AG10803 (cell line): Measurements from ENCODE around the gene AGR3.
A peak's percentile ranks its signal among the peaks of the same experiment; 100 is the strongest.

ENCODE experiments used
- DNase-seq: peaks from one replicate; pipeline ENCODE4 v3.0.0; 2010; ENCODE audit warnings: low read depth
- H3K4me3 ChIP-seq: 2 replicates; pipeline ENCODE4 v1.5.1; 2011; ENCODE audit warnings: mild to moderate bottlenecking, low read length, control low read depth
- CTCF ChIP-seq: conservative IDR thresholded peaks from 2 replicates; pipeline ENCODE4 v1.5.1; 2011; ENCODE audit warnings: mild to moderate bottlenecking, low read length, control low read depth, inconsistent platforms

Gene AGR3

GRCh38 chr7:16921644-16922257 lies 40.0 kb upstream of the AGR3 start:
- TF ChIP-seq CTCF = no peak
- DNase-seq = peak; percentile 10
- H3K4me3 ChIP-seq = no peak overlapping the region

- no peak for TF ChIP-seq CTCF
- no peak overlapping the region for H3K4me3 ChIP-seq
- DNase-seq = no peak
These were observed 39.4 kb upstream of the AGR3 start for GRCh38 chr7:16921151-16921550.

GRCh38 chr7:16919440-16919839 lies 37.7 kb upstream of the AGR3 start:
- TF ChIP-seq CTCF = no peak
- no peak overlapping the region for H3K4me3 ChIP-seq
- no peak for DNase-seq

GRCh38 chr7:16918288-16918895 lies 36.6 kb upstream of the AGR3 start:
- TF ChIP-seq CTCF = peak; percentile 66
- H3K4me3 ChIP-seq = no peak overlapping the region
- DNase-seq = peak; percentile 36

GRCh38 chr7:16916738-16917137 lies 35.0 kb upstream of the AGR3 start:
- no peak for TF ChIP-seq CTCF
- no peak for DNase-seq
- H3K4me3 ChIP-seq = no peak overlapping the region

- no peak for TF ChIP-seq CTCF
- H3K4me3 ChIP-seq = no peak overlapping the region
- DNase-seq = peak; percentile 83
These were observed 34.4 kb upstream of the AGR3 start for GRCh38 chr7:16916105-16916639.

- H3K4me3 ChIP-seq = no peak overlapping the region
- no peak for TF ChIP-seq CTCF
- peak; percentile 87 for DNase-seq
These were observed 33.6 kb upstream of the AGR3 start for GRCh38 chr7:16915405-16915804.
